SH-SY5Y (cell line): ENCODE measurements around the gene RALGDS.

ENCODE experiments used
- GATA2 ChIP-seq: IDR thresholded peaks from 2 replicates; pipeline ENCODE4 v1.6.1; 2011; ENCODE audit warnings: mild to moderate bottlenecking, low read depth, low read length
- GATA3 ChIP-seq: IDR thresholded peaks from 2 replicates; pipeline ENCODE4 v1.6.1; 2011; ENCODE audit warnings: low read depth, mild to moderate bottlenecking, low read length, moderate library complexity

GRCh38 chr9:133142684-133143622, 21.9 kb upstream of the RALGDS start:
- TF ChIP-seq GATA2 (no peak), GATA3 (no peak)
